ENCODE data around the gene KCNE2.

KCNE2 gene

GRCh38 chr21:34363733-34364132, at the start of gene KCNE2:
Gene KCNE2, plus strand, starts transcription at chr21:34364006. Its CDS starts 6,473 bp downstream, at chr21:34370479.
- DNase-seq (ENCODE audit: low read depth in 1 of 2, low spot score in 1 of 2) = peak in 1 of 2 experiments; percentile 27
- in situ Hi-C loops (cut with HindIII; ENCODE audit: low pct_unique_long_range_greater_than_20kb, low sequenced_read_pairs) = no loop called here

GRCh38 chr21:34319585-34319984, 44.2 kb upstream of the KCNE2 start:
- in situ Hi-C loops (cut with HindIII; ENCODE audit: low pct_unique_long_range_greater_than_20kb, low sequenced_read_pairs) = no loop called here
- DNase-seq (ENCODE audit: low read depth in 1 of 2, low spot score in 1 of 2) = no peak
- no peak for TF ChIP-seq JUND (IDR thresholded peaks at IDR 0.05; ENCODE audit: low read depth)

More at GRCh38 chr21:34363733-34364132, at the start of gene KCNE2:
- no peak for TF ChIP-seq JUND (IDR thresholded peaks at IDR 0.05; ENCODE audit: low read depth)

- in situ Hi-C loops (cut with HindIII; ENCODE audit: low pct_unique_long_range_greater_than_20kb, low sequenced_read_pairs) = no loop called here
Observed at GRCh38 chr21:34320011-34320410, 43.8 kb upstream of the KCNE2 start.

GRCh38 chr21:34330055-34330454, 33.8 kb upstream of the KCNE2 start:
- TF ChIP-seq JUND (IDR thresholded peaks at IDR 0.05; ENCODE audit: low read depth) = no peak
- in situ Hi-C loops (cut with HindIII; ENCODE audit: low pct_unique_long_range_greater_than_20kb, low sequenced_read_pairs) = no loop called here
- DNase-seq (ENCODE audit: low read depth in 1 of 2, low spot score in 1 of 2) = no peak

More at GRCh38 chr21:34320011-34320410, 43.8 kb upstream of the KCNE2 start:
- no peak for TF ChIP-seq JUND (IDR thresholded peaks at IDR 0.05; ENCODE audit: low read depth)
- DNase-seq (ENCODE audit: low read depth in 1 of 2, low spot score in 1 of 2) = no peak

- no peak for TF ChIP-seq JUND (IDR thresholded peaks at IDR 0.05; ENCODE audit: low read depth)
- no peak for DNase-seq (ENCODE audit: low read depth in 1 of 2, low spot score in 1 of 2)
- in situ Hi-C loops (cut with HindIII; ENCODE audit: low pct_unique_long_range_greater_than_20kb, low sequenced_read_pairs) = no loop called here
Observed at GRCh38 chr21:34331726-34332125, 32.1 kb upstream of the KCNE2 start.

GRCh38 chr21:34332347-34332746, 31.5 kb upstream of the KCNE2 start:
- in situ Hi-C loops (cut with HindIII; ENCODE audit: low pct_unique_long_range_greater_than_20kb, low sequenced_read_pairs) = no loop called here
- no peak for TF ChIP-seq JUND (IDR thresholded peaks at IDR 0.05; ENCODE audit: low read depth)
- no peak for DNase-seq (ENCODE audit: low read depth in 1 of 2, low spot score in 1 of 2)

GRCh38 chr21:34333121-34333739, 30.6 kb upstream of the KCNE2 start:
- in situ Hi-C loops (cut with HindIII; ENCODE audit: low pct_unique_long_range_greater_than_20kb, low sequenced_read_pairs) = no loop called here
- TF ChIP-seq JUND (IDR thresholded peaks at IDR 0.05; ENCODE audit: low read depth) = no peak
- DNase-seq (ENCODE audit: low read depth in 1 of 2, low spot score in 1 of 2) = peak in 1 of 2 experiments; percentile 19

GRCh38 chr21:34335316-34335715, 28.5 kb upstream of the KCNE2 start:
- in situ Hi-C loops (cut with HindIII; ENCODE audit: low pct_unique_long_range_greater_than_20kb, low sequenced_read_pairs) = no loop called here
- TF ChIP-seq JUND (IDR thresholded peaks at IDR 0.05; ENCODE audit: low read depth) = no peak
- DNase-seq (ENCODE audit: low read depth in 1 of 2, low spot score in 1 of 2) = peak in 1 of 2 experiments; percentile 39

- in situ Hi-C loops (cut with HindIII; ENCODE audit: low pct_unique_long_range_greater_than_20kb, low sequenced_read_pairs) = no loop called here
Observed at GRCh38 chr21:34336245-34336644, 27.6 kb upstream of the KCNE2 start.

GRCh38 chr21:34336756-34337391, 26.9 kb upstream of the KCNE2 start:
- DNase-seq (ENCODE audit: low read depth in 1 of 2, low spot score in 1 of 2) = no peak
- no peak for TF ChIP-seq JUND (IDR thresholded peaks at IDR 0.05; ENCODE audit: low read depth)
- in situ Hi-C loops (cut with HindIII; ENCODE audit: low pct_unique_long_range_greater_than_20kb, low sequenced_read_pairs) = no loop called here

More at GRCh38 chr21:34336245-34336644, 27.6 kb upstream of the KCNE2 start:
- TF ChIP-seq JUND (IDR thresholded peaks at IDR 0.05; ENCODE audit: low read depth) = no peak
- no peak for DNase-seq (ENCODE audit: low read depth in 1 of 2, low spot score in 1 of 2)

GRCh38 chr21:34337741-34338140, 26.1 kb upstream of the KCNE2 start:
- in situ Hi-C loops (cut with HindIII; ENCODE audit: low pct_unique_long_range_greater_than_20kb, low sequenced_read_pairs) = no loop called here
- DNase-seq (ENCODE audit: low read depth in 1 of 2, low spot score in 1 of 2) = no peak
- no peak for TF ChIP-seq JUND (IDR thresholded peaks at IDR 0.05; ENCODE audit: low read depth)

- DNase-seq (ENCODE audit: low read depth in 1 of 2, low spot score in 1 of 2) = no peak
- TF ChIP-seq JUND (IDR thresholded peaks at IDR 0.05; ENCODE audit: low read depth) = no peak
- in situ Hi-C loops (cut with HindIII; ENCODE audit: low pct_unique_long_range_greater_than_20kb, low sequenced_read_pairs) = no loop called here
Observed at GRCh38 chr21:34338226-34338625, 25.6 kb upstream of the KCNE2 start.

GRCh38 chr21:34340061-34340460, 23.7 kb upstream of the KCNE2 start:
- no peak for TF ChIP-seq JUND (IDR thresholded peaks at IDR 0.05; ENCODE audit: low read depth)
- DNase-seq (ENCODE audit: low read depth in 1 of 2, low spot score in 1 of 2) = no peak
- in situ Hi-C loops (cut with HindIII; ENCODE audit: low pct_unique_long_range_greater_than_20kb, low sequenced_read_pairs) = no loop called here

Measured in T47D (cell line).